22Rv1 (cell line): ENCODE measurements around the gene POC1A.

ENCODE experiments used
- ZFX ChIP-seq: fragments of 450-650 bp; IDR thresholded peaks from 2 replicates; pipeline ENCODE4 v1.6.1; 2017; ENCODE audit warnings: antibody characterized with exemption, borderline replicate concordance
- TF ChIP-seq, protein P1 (sequence below): fragments of 450-650 bp; IDR thresholded peaks from 2 replicates; pipeline ENCODE4 v1.5.1; 2017; ENCODE audit warnings: mild to moderate bottlenecking

DNA sequence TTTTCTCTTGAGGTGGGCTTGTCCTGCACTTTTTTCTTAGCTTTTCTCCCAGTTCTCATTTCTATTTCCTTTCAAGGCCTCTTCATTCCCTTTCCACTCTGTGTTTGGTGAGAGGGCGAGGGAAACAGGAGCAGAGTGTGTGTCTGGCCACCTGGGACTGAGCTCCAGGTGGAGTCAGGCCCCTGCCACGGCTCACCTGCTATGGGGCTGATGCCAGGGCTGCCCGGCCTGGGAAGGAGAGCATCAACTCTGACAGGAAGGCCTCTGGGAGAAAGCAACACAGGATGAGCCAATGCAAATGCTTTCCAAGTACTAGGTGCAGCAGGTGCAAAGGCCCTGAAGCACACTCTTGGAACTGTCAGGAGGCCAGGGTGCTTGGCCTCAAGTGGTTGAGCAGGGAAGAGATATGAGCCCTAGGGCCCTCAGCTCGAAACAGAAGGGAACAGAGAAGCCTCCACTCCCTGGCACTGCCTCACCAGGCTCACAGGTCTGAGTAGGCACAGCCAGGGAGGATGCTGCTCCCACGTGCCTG lies 70.6 kb downstream of the POC1A start:
- TF ChIP-seq, protein P1, sequence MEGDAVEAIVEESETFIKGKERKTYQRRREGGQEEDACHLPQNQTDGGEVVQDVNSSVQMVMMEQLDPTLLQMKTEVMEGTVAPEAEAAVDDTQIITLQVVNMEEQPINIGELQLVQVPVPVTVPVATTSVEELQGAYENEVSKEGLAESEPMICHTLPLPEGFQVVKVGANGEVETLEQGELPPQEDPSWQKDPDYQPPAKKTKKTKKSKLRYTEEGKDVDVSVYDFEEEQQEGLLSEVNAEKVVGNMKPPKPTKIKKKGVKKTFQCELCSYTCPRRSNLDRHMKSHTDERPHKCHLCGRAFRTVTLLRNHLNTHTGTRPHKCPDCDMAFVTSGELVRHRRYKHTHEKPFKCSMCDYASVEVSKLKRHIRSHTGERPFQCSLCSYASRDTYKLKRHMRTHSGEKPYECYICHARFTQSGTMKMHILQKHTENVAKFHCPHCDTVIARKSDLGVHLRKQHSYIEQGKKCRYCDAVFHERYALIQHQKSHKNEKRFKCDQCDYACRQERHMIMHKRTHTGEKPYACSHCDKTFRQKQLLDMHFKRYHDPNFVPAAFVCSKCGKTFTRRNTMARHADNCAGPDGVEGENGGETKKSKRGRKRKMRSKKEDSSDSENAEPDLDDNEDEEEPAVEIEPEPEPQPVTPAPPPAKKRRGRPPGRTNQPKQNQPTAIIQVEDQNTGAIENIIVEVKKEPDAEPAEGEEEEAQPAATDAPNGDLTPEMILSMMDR, result no peak
- TF ChIP-seq ZFX, result no peak
